ENCODE results near the gene CALB2.

CALB2 gene

GRCh38 chr16:71399801-71400563 lies 41.5 kb downstream of the CALB2 start:
- DNase-seq: no peak

GRCh38 chr16:71402007-71402406 lies 43.5 kb downstream of the CALB2 start:
- no peak for DNase-seq

- DNase-seq: no peak
Observed at GRCh38 chr16:71402674-71403073, 44.2 kb downstream of the CALB2 start.

- no peak for DNase-seq
Observed at GRCh38 chr16:71404364-71404763, 45.8 kb downstream of the CALB2 start.

GRCh38 chr16:71406316-71406715 lies 47.8 kb downstream of the CALB2 start:
- no peak for DNase-seq

- DNase-seq: no peak
Observed at GRCh38 chr16:71406724-71407123, 48.2 kb downstream of the CALB2 start.

GRCh38 chr16:71407731-71408130 lies 49.2 kb downstream of the CALB2 start:
- no peak for DNase-seq

GRCh38 chr16:71408536-71408935 lies 50.0 kb downstream of the CALB2 start:
- no peak for DNase-seq

GRCh38 chr16:71409011-71409775 lies 50.7 kb downstream of the CALB2 start:
- DNase-seq: no peak

GRCh38 chr16:71410146-71410545 lies 51.6 kb downstream of the CALB2 start:
- DNase-seq: no peak

- peak; percentile 65 for DNase-seq
Observed at GRCh38 chr16:71412270-71413160, 54.0 kb downstream of the CALB2 start.

- no peak for DNase-seq
Observed at GRCh38 chr16:71413341-71413740, 54.8 kb downstream of the CALB2 start.

- no peak for DNase-seq
Observed at GRCh38 chr16:71414038-71414437, 55.5 kb downstream of the CALB2 start.

- DNase-seq: peak; percentile 20
Observed at GRCh38 chr16:71421911-71422310, 63.4 kb downstream of the CALB2 start.

- no peak for DNase-seq
Observed at GRCh38 chr16:71423016-71423415, 64.5 kb downstream of the CALB2 start.

GRCh38 chr16:71423865-71424264 lies 65.3 kb downstream of the CALB2 start:
- no peak for DNase-seq

GRCh38 chr16:71424626-71425025 lies 66.1 kb downstream of the CALB2 start:
- no peak for DNase-seq

GRCh38 chr16:71425746-71426068 lies 67.2 kb downstream of the CALB2 start:
- no peak for DNase-seq

- DNase-seq: peak; percentile 15
Observed at GRCh38 chr16:71426069-71426879, 67.8 kb downstream of the CALB2 start.

GRCh38 chr16:71426880-71427615 lies 68.5 kb downstream of the CALB2 start:
- DNase-seq: no peak

- no peak for DNase-seq
Observed at GRCh38 chr16:71428385-71428784, 69.9 kb downstream of the CALB2 start.

- no peak for DNase-seq
Observed at GRCh38 chr16:71428883-71429282, 70.4 kb downstream of the CALB2 start.

Data from CD4-positive, alpha-beta T cell treated with Interleukin-17A for 1 hour (primary cell).